Trophoblast cell (in vitro differentiated cells and primary cell): ENCODE results near the gene IQSEC3.

Experiments used
- DNase-seq, 2 donors: peaks; one replicate each; pipeline ENCODE4 v3.0.0-alpha.2; 2016
- H2AFZ ChIP-seq: 2 replicates; pipeline ENCODE4 v1.6.1; 2013; ENCODE audit warnings: low read length, moderate library complexity, mild to moderate bottlenecking; ENCODE audit not compliant: insufficient read depth, poor library complexity
- H2AK5ac ChIP-seq: 2 replicates; pipeline ENCODE4 v1.6.1; 2013; ENCODE audit warnings: mild to moderate bottlenecking, low read length
- H2BK120ac ChIP-seq: 2 replicates; pipeline ENCODE4 v1.6.1; 2013; ENCODE audit warnings: low read length, mild to moderate bottlenecking, moderate library complexity; ENCODE audit not compliant: insufficient read depth, poor library complexity
- H2BK12ac ChIP-seq: 2 replicates; pipeline ENCODE4 v1.6.1; 2013; ENCODE audit warnings: mild to moderate bottlenecking, low read length, moderate library complexity
- H2BK5ac ChIP-seq: 2 replicates; pipeline ENCODE4 v1.6.1; 2013; ENCODE audit warnings: low read length, low read depth, moderate library complexity, mild to moderate bottlenecking; ENCODE audit not compliant: poor library complexity
- H3K14ac ChIP-seq: 2 replicates; pipeline ENCODE4 v1.6.1; 2013; ENCODE audit warnings: mild to moderate bottlenecking, low read length
- H3K18ac ChIP-seq: 2 replicates; pipeline ENCODE4 v1.6.1; 2013; ENCODE audit warnings: mild to moderate bottlenecking, low read length
- H3K23ac ChIP-seq: 2 replicates; pipeline ENCODE4 v1.6.1; 2013; ENCODE audit warnings: low read length
- H3K27ac ChIP-seq: 2 replicates; pipeline ENCODE4 v1.5.1; 2013; ENCODE audit warnings: low read depth, mild to moderate bottlenecking, inconsistent platforms, low read length, moderate library complexity
- H3K27me3 ChIP-seq: 2 replicates; pipeline ENCODE4 v1.6.1; 2013; ENCODE audit warnings: inconsistent platforms, mild to moderate bottlenecking, low read length, moderate library complexity; ENCODE audit not compliant: insufficient read depth
- H3K36me3 ChIP-seq, 2 experiments: 1 replicate in 1 of 2; 2 replicates in 1 of 2; pipeline ENCODE4 v1.6.1; 2013; ENCODE audit warnings: low read length in 2 of 2, mild to moderate bottlenecking in 2 of 2, moderate library complexity in 1 of 2; ENCODE audit not compliant: insufficient read depth in 2 of 2, control insufficient read depth in 1 of 2
- H3K4ac ChIP-seq: 2 replicates; pipeline ENCODE4 v1.6.1; 2013; ENCODE audit warnings: low read depth, mild to moderate bottlenecking, low read length, moderate library complexity
- H3K4me1 ChIP-seq, 2 experiments: 1 replicate in 1 of 2; 2 replicates in 1 of 2; pipeline ENCODE4 v1.6.1; 2013; ENCODE audit warnings: low read length in 2 of 2, mild to moderate bottlenecking in 2 of 2, moderate library complexity in 1 of 2; ENCODE audit not compliant: insufficient read depth in 2 of 2, control insufficient read depth in 1 of 2
- H3K4me2 ChIP-seq: 2 replicates; pipeline ENCODE4 v1.6.1; 2013; ENCODE audit warnings: inconsistent platforms, mild to moderate bottlenecking, low read length, moderate library complexity
- H3K4me3 ChIP-seq: 2 replicates; pipeline ENCODE4 v1.5.1; 2013; ENCODE audit warnings: mild to moderate bottlenecking, low read depth, low read length, inconsistent platforms
- H3K79me1 ChIP-seq: one replicate; pipeline ENCODE4 v1.6.1; 2013; ENCODE audit warnings: low read length
- H3K79me2 ChIP-seq: 2 replicates; pipeline ENCODE4 v1.6.1; 2013; ENCODE audit warnings: low read length, mild to moderate bottlenecking; ENCODE audit not compliant: control insufficient read depth, insufficient read depth, poor library complexity
- H3K9ac ChIP-seq: 2 replicates; pipeline ENCODE4 v1.6.1; 2013; ENCODE audit warnings: mild to moderate bottlenecking, low read length
- H3K9me3 ChIP-seq: 2 replicates; pipeline ENCODE4 v1.6.1; 2013; ENCODE audit warnings: low read depth, mild to moderate bottlenecking, control low read depth, inconsistent platforms, low read length; ENCODE audit not compliant: insufficient read depth
- H4K12ac ChIP-seq: 2 replicates; pipeline ENCODE4 v1.6.1; 2013; ENCODE audit warnings: low read depth, mild to moderate bottlenecking, low read length, moderate library complexity
- H4K8ac ChIP-seq: 2 replicates; pipeline ENCODE4 v1.6.1; 2013; ENCODE audit warnings: low read depth, mild to moderate bottlenecking, low read length, moderate library complexity
- H4K91ac ChIP-seq: one replicate; pipeline ENCODE4 v1.6.1; 2013; ENCODE audit warnings: low read depth, mild to moderate bottlenecking, low read length, moderate library complexity
- WGBS: extraction: QIAGEN DNeasy Blood & Tissue Kit; methylation state at CpG from one replicate; pipeline ENCODE4 v1.1.7; 2013; ENCODE audit warnings: missing lambda C conversion rate; ENCODE audit not compliant: insufficient read length, insufficient coverage; ENCODE audit errors: extremely low coverage; 5-methylcytosine and 5-hydroxymethylcytosine counted together

Gene IQSEC3

GRCh38 chr12:160858-161257 lies 94.3 kb downstream of the IQSEC3 start:
- Histone ChIP-seq H4K12ac (no peak overlapping the region), H3K36me3 (no peaks in the 10 kb centered on the region), H3K23ac (no peak overlapping the region), H3K4me1 (no peaks in the 10 kb centered on the region), H4K8ac (no peak overlapping the region), H3K27me3 (no peaks in the 10 kb centered on the region), H3K9me3 (no peaks in the 10 kb centered on the region), H3K4ac (no peak overlapping the region), H2BK120ac (no peak overlapping the region), H3K27ac (no peak overlapping the region), H4K91ac (no peak overlapping the region), H3K14ac (no peak overlapping the region), H2AK5ac (no peak overlapping the region), H3K9ac (no peak overlapping the region), H3K4me2 (no peak overlapping the region), H2AFZ (no peak overlapping the region), H2BK5ac (no peak overlapping the region), H2BK12ac (no peak overlapping the region), H3K4me3 (no peak overlapping the region), H3K79me1 (no peaks in the 10 kb centered on the region), H3K79me2 (no peaks in the 10 kb centered on the region), H3K18ac (no peak overlapping the region)
- WGBS, result no CpG with 5 or more reads among the region's 9 CpGs
- no peak for DNase-seq

- H3K4me3 ChIP-seq, result no peak overlapping the region
- no CpG with 5 or more reads among the region's 8 CpGs for WGBS
- H3K27me3 ChIP-seq, result no peaks in the 10 kb centered on the region
- H3K18ac ChIP-seq, result no peak overlapping the region
- no peak overlapping the region for H2AFZ ChIP-seq
- no peak overlapping the region for H2AK5ac ChIP-seq
- H3K36me3 ChIP-seq, result no peaks in the 10 kb centered on the region
- H3K79me1 ChIP-seq, result no peaks in the 10 kb centered on the region
- H3K9ac ChIP-seq, result no peak overlapping the region
- no peaks in the 10 kb centered on the region for H3K4me1 ChIP-seq
- H2BK5ac ChIP-seq, result no peak overlapping the region
- H3K27ac ChIP-seq, result no peak overlapping the region
- no peak overlapping the region for H3K4ac ChIP-seq
- no peaks in the 10 kb centered on the region for H3K9me3 ChIP-seq
- no peak overlapping the region for H3K14ac ChIP-seq
- H2BK120ac ChIP-seq, result no peak overlapping the region
- no peak overlapping the region for H4K91ac ChIP-seq
- no peak overlapping the region for H3K4me2 ChIP-seq
- H4K12ac ChIP-seq, result no peak overlapping the region
- no peak overlapping the region for H3K23ac ChIP-seq
- H2BK12ac ChIP-seq, result no peak overlapping the region
- no peak for DNase-seq
- H3K79me2 ChIP-seq, result no peaks in the 10 kb centered on the region
- no peak overlapping the region for H4K8ac ChIP-seq
Observed at GRCh38 chr12:161823-162222, 95.3 kb downstream of the IQSEC3 start.

- DNase-seq, result peak in 1 of 2 donors; percentile 33
- Histone ChIP-seq H4K8ac (no peak overlapping the region), H3K79me1 (no peaks in the 10 kb centered on the region), H3K23ac (no peak overlapping the region), H3K4ac (no peak overlapping the region), H3K9me3 (no peaks in the 10 kb centered on the region), H2BK120ac (no peak overlapping the region), H3K14ac (no peak overlapping the region), H2BK12ac (no peak overlapping the region), H3K36me3 (no peaks in the 10 kb centered on the region), H2BK5ac (no peak overlapping the region), H3K27ac (no peak overlapping the region), H4K91ac (no peak overlapping the region), H3K4me2 (no peak overlapping the region), H3K9ac (no peak overlapping the region), H2AK5ac (no peak overlapping the region), H3K27me3 (no peaks in the 10 kb centered on the region), H3K18ac (no peak overlapping the region), H4K12ac (no peak overlapping the region), H2AFZ (no peak overlapping the region), H3K79me2 (no peaks in the 10 kb centered on the region), H3K4me3 (no peak overlapping the region), H3K4me1 (no peaks in the 10 kb centered on the region)
- no CpG with 5 or more reads among the region's 18 CpGs for WGBS
Observed at GRCh38 chr12:162467-163307, 96.1 kb downstream of the IQSEC3 start.

GRCh38 chr12:163406-163986 lies 96.9 kb downstream of the IQSEC3 start:
- Histone ChIP-seq H3K9me3 (no peaks in the 10 kb centered on the region), H3K79me1 (no peaks in the 10 kb centered on the region), H4K8ac (no peak overlapping the region), H3K4me3 (no peak overlapping the region), H4K12ac (no peak overlapping the region), H3K14ac (no peak overlapping the region), H2BK5ac (no peak overlapping the region), H3K4ac (no peak overlapping the region), H3K27ac (no peak overlapping the region), H3K4me1 (peaks cover 0 to 1% of the 10 kb centered on the region in 2 experiments), H2BK12ac (no peak overlapping the region), H2AFZ (no peak overlapping the region), H2AK5ac (no peak overlapping the region), H3K27me3 (no peaks in the 10 kb centered on the region), H3K18ac (no peak overlapping the region), H3K4me2 (no peak overlapping the region), H4K91ac (no peak overlapping the region), H3K23ac (no peak overlapping the region), H3K9ac (no peak overlapping the region), H3K79me2 (no peaks in the 10 kb centered on the region), H2BK120ac (no peak overlapping the region), H3K36me3 (no peaks in the 10 kb centered on the region)
- no CpG with 5 or more reads among the region's 26 CpGs for WGBS
- DNase-seq, result no peak
